HPDE6-E6E7 (cell line): ENCODE data around the gene GNAQ.
"Not testable (repeated sequence)": the region's sequence is repeated elsewhere in the genome, so short reads cannot be mapped to it uniquely, and the experiment has no call there.

Source experiments
- DNase-seq: peaks from one replicate; pipeline ENCODE4 v3.0.0; 2011; ENCODE audit warnings: missing footprints; ENCODE audit errors: extremely low spot score

The GNAQ gene

GRCh38 chr9:78031444-78031892, at the start of gene GNAQ:
GNAQ (minus strand) TSS chr9:78031811; CDS start chr9:78031235, 576 bp downstream.
- DNase-seq = no peak

- no peak for DNase-seq
Measured at GRCh38 chr9:78074385-78075291, 43.0 kb upstream of the GNAQ start.

- no peak for DNase-seq
Measured at GRCh38 chr9:78073722-78074121, 42.1 kb upstream of the GNAQ start.

GRCh38 chr9:78072586-78073199, 41.1 kb upstream of the GNAQ start:
- DNase-seq = no peak

GRCh38 chr9:78070521-78070920, 38.9 kb upstream of the GNAQ start:
- DNase-seq = no peak

GRCh38 chr9:78064075-78064474, 32.5 kb upstream of the GNAQ start:
- DNase-seq = no peak

- DNase-seq = no peak
Measured at GRCh38 chr9:78062710-78063109, 31.1 kb upstream of the GNAQ start.

- DNase-seq = not testable (repeated sequence)
Measured at GRCh38 chr9:78054218-78054617, 22.6 kb upstream of the GNAQ start.

- no peak for DNase-seq
Measured at GRCh38 chr9:78053627-78054026, 22.0 kb upstream of the GNAQ start.

GRCh38 chr9:78050421-78050820, 18.8 kb upstream of the GNAQ start:
- no peak for DNase-seq

GRCh38 chr9:78049484-78049883, 17.9 kb upstream of the GNAQ start:
- DNase-seq = no peak

GRCh38 chr9:78047106-78047505, 15.5 kb upstream of the GNAQ start:
- no peak for DNase-seq

- DNase-seq = no peak
Measured at GRCh38 chr9:78046112-78046511, 14.5 kb upstream of the GNAQ start.

GRCh38 chr9:78044886-78045285, 13.3 kb upstream of the GNAQ start:
- DNase-seq = no peak

GRCh38 chr9:78044189-78044588, 12.6 kb upstream of the GNAQ start:
- no peak for DNase-seq

- no peak for DNase-seq
Measured at GRCh38 chr9:78041971-78042370, 10.4 kb upstream of the GNAQ start.

GRCh38 chr9:78040726-78041125, 9.1 kb upstream of the GNAQ start:
- no peak for DNase-seq

- no peak for DNase-seq
Measured at GRCh38 chr9:78038620-78039300, 7.1 kb upstream of the GNAQ start.

- no peak for DNase-seq
Measured at GRCh38 chr9:78035383-78035993, 3.9 kb upstream of the GNAQ start.

GRCh38 chr9:78033870-78034269, 2.3 kb upstream of the GNAQ start:
- DNase-seq = no peak

GRCh38 chr9:78032730-78033457, 1.3 kb upstream of the GNAQ start:
- no peak for DNase-seq
